GM12878 (cell line): Measurements from ENCODE around the gene COL23A1. TPM values are rescaled to one million over a fixed set of nuclear protein-coding genes. Genes with fewer than 3 reads are reported as not detected.

ENCODE experiments used
- ATAC-seq: fragments of 200-7000 bp; cut with Tn5 transposase; 3 replicates; pipeline ENCODE4 v1.9.1; 2020; ENCODE audit warnings: mild to moderate bottlenecking, moderate library complexity
- BruUV-seq: library from RNA; stranded (reverse); fragments of 400-500 nt; replicated peaks from 2 replicates; lab custom pipeline; 2021; lab: Mats Ljungman, UMichigan
- CTCF ChIA-PET: fragments of 300-600 bp; sonication (Branson Sonifier 250); formaldehyde crosslinking; extraction: SDS; loops from one replicate; lab custom pipeline; 2021; ENCODE audit warnings: inconsistent platforms; lab: Yijun Ruan, JAX
- POLR2A ChIA-PET: fragments of 350-600 bp; formaldehyde crosslinking; extraction: SDS; loops from one replicate; lab custom pipeline; 2021; ENCODE audit warnings: inconsistent platforms; lab: Charles Lee
- RAD21 ChIA-PET: fragments of 300-600 bp; sonication (Branson Sonifier 250); formaldehyde crosslinking; loops from one replicate; lab custom pipeline; 2023; ENCODE audit warnings: antibody characterized with exemption; ENCODE audit not compliant: unreplicated experiment; lab: Charles Lee
- SMC1A ChIA-PET: fragments of 300-600 bp; sonication (Branson Sonifier 250); formaldehyde crosslinking; loops from one replicate; lab custom pipeline; 2023; ENCODE audit not compliant: unreplicated experiment, uncharacterized antibody; lab: Charles Lee
- DNase-seq: peaks from one replicate; pipeline ENCODE4 v3.0.0-alpha.2; 2011; ENCODE audit warnings: low read depth, low spot score
- FAIRE-seq: peaks from 3 replicates; lab custom pipeline; 2011; peaks lifted over from hg19 to GRCh38; lab: Jason Lieb, UNC
- H2AFZ ChIP-seq: 2 replicates; pipeline ENCODE4 v1.6.0; 2011; ENCODE audit warnings: low read depth, low read length, control low read depth; ENCODE audit not compliant: control insufficient read depth
- H3K27ac ChIP-seq: 2 replicates; pipeline ENCODE4 v1.5.1; 2011; ENCODE audit warnings: control low read depth; ENCODE audit not compliant: control insufficient read depth, insufficient read depth
- H3K27me3 ChIP-seq, 2 experiments: replicated peaks in 1 of 2; 2 replicates each; pipeline versions ENCODE4 v1.6.0 to v1.6.1; 2011; ENCODE audit warnings: low read length in 1 of 2; ENCODE audit not compliant: control insufficient read depth in 2 of 2, insufficient read depth in 2 of 2
- H3K36me3 ChIP-seq, 2 experiments: 2 replicates each; pipeline ENCODE4 v1.5.1; 2011; ENCODE audit warnings: low read length in 1 of 2; ENCODE audit not compliant: control insufficient read depth in 2 of 2, insufficient read depth in 2 of 2
- H3K4me1 ChIP-seq: 2 replicates; pipeline ENCODE4 v1.6.1; 2011; ENCODE audit warnings: mild to moderate bottlenecking, low read length, moderate library complexity, mixed read lengths; ENCODE audit not compliant: control insufficient read depth, insufficient read depth
- H3K4me2 ChIP-seq: 2 replicates; pipeline ENCODE4 v1.6.0; 2011; ENCODE audit warnings: control low read depth; ENCODE audit not compliant: control insufficient read depth, insufficient read depth
- H3K4me3 ChIP-seq: fragments of 200-600 bp; sonication (generic); 2 replicates; pipeline ENCODE4 v1.5.1; 2016
- H3K79me2 ChIP-seq: 2 replicates; pipeline ENCODE4 v1.6.0; 2011; ENCODE audit warnings: low read length; ENCODE audit not compliant: control insufficient read depth, insufficient read depth
- H3K9ac ChIP-seq: 2 replicates; pipeline ENCODE4 v1.8.0; 2011; ENCODE audit warnings: low read length, control low read depth, mixed read lengths; ENCODE audit not compliant: control insufficient read depth, insufficient read depth
- H3K9me3 ChIP-seq: replicated peaks from 3 replicates; pipeline ENCODE4 v1.5.1; 2011; ENCODE audit warnings: mild to moderate bottlenecking, low read length; ENCODE audit not compliant: control insufficient read depth, insufficient read depth
- H4K20me1 ChIP-seq: 2 replicates; pipeline ENCODE4 v1.6.0; 2011; ENCODE audit not compliant: control insufficient read depth, insufficient read depth
- IKZF1 ChIP-seq: fragments of 450-650 bp; conservative IDR thresholded peaks from 2 replicates; pipeline ENCODE4 v1.6.1; 2017; ENCODE audit warnings: antibody characterized with exemption, mild to moderate bottlenecking
- RAD21 ChIP-seq: IDR thresholded peaks from 2 replicates; pipeline ENCODE4 v1.6.1; 2011; ENCODE audit warnings: mild to moderate bottlenecking, low read depth, low read length, moderate library complexity; ENCODE audit not compliant: insufficient read depth
- RELA ChIP-seq: fragments of 450-650 bp; IDR thresholded peaks from 2 replicates; pipeline ENCODE4 v1.8.0; 2014; ENCODE audit warnings: borderline replicate concordance; ENCODE audit not compliant: partially characterized antibody
- SREBF1 ChIP-seq: IDR thresholded peaks from 2 replicates; pipeline ENCODE4 v1.6.1; 2012; ENCODE audit warnings: mild to moderate bottlenecking, low read length
- TAF1 ChIP-seq: IDR thresholded peaks from 2 replicates; pipeline ENCODE4 v1.6.1; 2011; ENCODE audit warnings: mild to moderate bottlenecking, low read depth, low read length, borderline replicate concordance
- USF1 ChIP-seq: IDR thresholded peaks from 2 replicates; pipeline ENCODE4 v1.6.1; 2011; ENCODE audit warnings: borderline replicate concordance, low read depth, mild to moderate bottlenecking, moderate library complexity, mixed read lengths, low read length; ENCODE audit not compliant: insufficient read depth; ENCODE audit errors: extremely low read length
- ZNF384 ChIP-seq: IDR thresholded peaks from 2 replicates; pipeline ENCODE4 v1.6.1; 2012; ENCODE audit warnings: low read depth, mild to moderate bottlenecking, low read length, improper control_type of control experiment, borderline replicate concordance
- WGBS: methylation state at CpG from one replicate; pipeline ENCODE4 v1.1.6; 2016; ENCODE audit warnings: low lambda C conversion rate; ENCODE audit not compliant: insufficient replicate concordance, insufficient coverage; ENCODE audit errors: missing lambda C conversion rate; 5-methylcytosine and 5-hydroxymethylcytosine counted together
- in situ Hi-C: fragments of 300-500 bp; cut with MboI; formaldehyde crosslinking; loops from 9 replicates; pipeline ENCODE4 v1.14.3; 2018; ENCODE audit warnings: mixed read lengths
- intact Hi-C: fragments of 100-400 bp; cut with micrococcal nuclease; formaldehyde crosslinking; loops from one replicate; pipeline ENCODE4 v1.14.2; 2022; ENCODE audit not compliant: unreplicated experiment
- polyA plus RNA-seq, 11 experiments: library from polyadenylated mRNA; depleted of rRNA in 4 of 11; unstranded in 6 of 11; stranded (reverse) in 5 of 11; fragments of >200 nt; fragmentation: Nextera tagmentation in 4 of 11; fragmentation: Illumina TruSeq in 1 of 11; extraction: Ambion mirVana in 4 of 11; extraction: Trizol in 1 of 11; gene quantifications; 1 replicate in 1 of 11; 2 replicates in 10 of 11; pipeline versions ENCODE4 v1.2.1 to v1.2.3, GENCODE V29; 2011 to 2016; ENCODE audit warnings: inconsistent platforms in 2 of 11, missing spikeins in 2 of 11, low read depth in 1 of 11
- total RNA-seq, 4 experiments: library from RNA; depleted of rRNA in 3 of 4; stranded (reverse); fragments of >200 nt in 3 of 4; fragmentation: Illumina TruSeq in 1 of 4; extraction: Trizol in 1 of 4; gene quantifications; 2 replicates each; pipeline versions ENCODE4 v1.2.1 to v1.2.3, GENCODE V29; 2013 to 2021

The COL23A1 gene
- total and polyA plus RNA-seq, 10 of the 15 experiments (the other 5 are each of a cell fraction or from before 2014, with no cell fraction given) = 0.03 to 0.83 (median 0.09) TPM; not detected in 5

- no peaks in the 10 kb centered on the region for H3K79me2 ChIP-seq
- intact Hi-C loops = no loop called here
Observed at GRCh38 chr5:178445534-178445933, 144.7 kb downstream of the COL23A1 start.

GRCh38 chr5:178442405-178443257 is 147.6 kb downstream of the COL23A1 start:
- H3K9me3 ChIP-seq = no peaks in the 10 kb centered on the region
- no peaks in the 10 kb centered on the region for H3K36me3 ChIP-seq
- no peak for DNase-seq
- POLR2A ChIA-PET = no interaction called here
- H3K79me2 ChIP-seq = no peaks in the 10 kb centered on the region
- no peak overlapping the region for H3K4me3 ChIP-seq
- no peak overlapping the region for H3K4me2 ChIP-seq
- WGBS = 21% methylated on average over 23 of the region's 23 CpGs
- H4K20me1 ChIP-seq = no peaks in the 10 kb centered on the region
- no peaks in the 10 kb centered on the region for H3K27me3 ChIP-seq
- no peak overlapping the region for H3K27ac ChIP-seq
- intact Hi-C loops (no loop called here), in situ Hi-C loops (no loop called here)
- TF ChIP-seq ZNF384 (no peak), RELA (no peak)
- RAD21 ChIA-PET = no interaction called here
- no peaks in the 10 kb centered on the region for H3K4me1 ChIP-seq
- SMC1A ChIA-PET = no interaction called here
- CTCF ChIA-PET = no interaction called here
- no peak for FAIRE-seq
- BruUV-seq = no TSS peak
- H3K9ac ChIP-seq = no peak overlapping the region
- H2AFZ ChIP-seq = no peak overlapping the region
- ATAC-seq = no peak

More at GRCh38 chr5:178445534-178445933, 144.7 kb downstream of the COL23A1 start:
- H3K36me3 ChIP-seq = no peaks in the 10 kb centered on the region
- H3K9me3 ChIP-seq = no peaks in the 10 kb centered on the region
- POLR2A ChIA-PET = no interaction called here
- H2AFZ ChIP-seq = no peak overlapping the region
- 48% methylated on average over 2 of the region's 2 CpGs for WGBS
- no TSS peak for BruUV-seq
- no peaks in the 10 kb centered on the region for H3K27me3 ChIP-seq
- no peak overlapping the region for H3K27ac ChIP-seq
- no peak overlapping the region for H3K9ac ChIP-seq
- SMC1A ChIA-PET = no interaction called here
- TF ChIP-seq SREBF1 = no peak
- TF ChIP-seq IKZF1 = no peak
- no peak for TF ChIP-seq TAF1
- TF ChIP-seq RELA = no peak
- no peak for TF ChIP-seq USF1
- no peak for TF ChIP-seq RAD21
- TF ChIP-seq, all 136 proteins: peak for 0
- CTCF ChIA-PET = interaction anchor here (1.6 kb wide), 1 partner anchor 16 kb away, joined by 4 read pairs; no protein-coding TSS in a partner anchor
- no peaks in the 10 kb centered on the region for H4K20me1 ChIP-seq
- no peak overlapping the region for H3K4me3 ChIP-seq
- in situ Hi-C loops = no loop called here
- DNase-seq = no peak
- no peaks in the 10 kb centered on the region for H3K4me1 ChIP-seq
- no peak overlapping the region for H3K4me2 ChIP-seq
- RAD21 ChIA-PET = no interaction called here
- no peak for FAIRE-seq
- no peak for ATAC-seq
